ENCODE results near the gene FAM9A.

FAM9A gene

DNA sequence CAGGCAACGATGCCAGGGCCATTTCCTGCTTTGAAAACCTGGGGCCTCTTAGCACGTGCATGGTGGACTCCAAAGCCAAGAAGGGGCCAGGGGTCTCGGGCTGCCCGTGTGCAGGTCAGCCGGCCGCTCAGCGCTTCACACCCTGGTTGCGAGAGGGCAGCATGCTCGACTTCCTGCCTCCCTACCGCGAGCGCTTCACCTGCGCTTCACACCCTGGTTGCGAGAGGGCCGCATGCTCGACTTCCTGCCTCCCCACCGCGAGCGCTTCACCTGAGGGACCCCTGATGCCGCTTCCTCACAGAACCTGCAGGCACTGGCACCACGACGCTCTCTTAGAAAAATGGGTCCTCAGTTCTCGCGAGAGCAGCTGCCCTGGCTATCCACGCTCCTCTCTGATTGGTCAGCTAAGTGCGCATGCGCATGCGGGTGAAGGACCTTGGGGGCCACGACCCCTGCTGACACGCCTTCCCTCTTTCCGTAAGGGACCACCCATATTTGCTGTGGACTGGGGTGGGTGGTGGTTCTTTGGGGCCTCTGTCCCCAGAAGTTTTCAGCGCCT lies at the start of gene FAM9A:
Gene FAM9A, minus strand, starts transcription at position 343 of the 559 bp plus-strand sequence. CDS start 1,212 bp downstream, outside the sequence.
- DNase-seq: no peak

DNA sequence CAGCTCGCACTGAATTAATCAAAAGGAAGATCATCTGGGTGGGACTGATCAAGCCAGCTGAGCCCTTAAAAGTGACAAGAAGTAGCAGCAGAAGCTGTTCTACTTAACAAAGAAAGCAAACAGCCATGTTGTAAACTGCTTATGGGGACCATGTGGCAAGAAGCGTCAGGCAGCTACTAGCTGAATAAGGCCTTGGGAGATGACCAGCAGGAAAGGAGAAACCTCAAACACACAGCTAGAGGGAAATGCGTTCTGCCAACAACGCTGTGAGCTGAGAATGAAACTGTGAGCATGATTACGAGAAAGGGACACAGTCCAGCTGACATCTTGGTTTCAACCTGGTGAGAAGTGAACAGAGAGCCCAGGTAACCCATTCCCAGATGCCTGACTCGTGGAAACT lies 49.3 kb upstream of the FAM9A start:
- DNase-seq: no peak

GRCh38 chrX:8849945-8850344 lies 48.8 kb upstream of the FAM9A start:
- no peak for DNase-seq

- no peak for DNase-seq
Measured at GRCh38 chrX:8849458-8849857, 48.3 kb upstream of the FAM9A start.

DNA sequence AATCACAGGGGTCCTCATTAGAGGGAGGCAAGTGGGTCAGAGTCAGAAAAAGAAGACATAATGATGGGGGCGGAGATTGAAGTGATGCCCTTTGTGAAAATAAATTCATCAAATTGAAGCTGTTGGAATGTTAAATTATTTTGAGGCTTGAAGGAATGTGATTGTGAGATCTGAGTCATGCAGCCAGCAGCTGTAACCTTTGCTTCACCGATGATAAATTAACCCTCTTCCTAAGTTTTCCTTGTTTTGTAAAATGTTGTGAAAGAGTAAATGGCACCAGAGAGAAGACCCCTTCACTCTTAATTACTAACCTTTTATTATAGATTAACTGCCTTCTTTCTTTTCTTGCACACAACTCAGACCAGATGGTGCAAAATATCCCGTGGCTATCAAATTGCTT lies 47.7 kb upstream of the FAM9A start:
- DNase-seq: no peak

- no peak for DNase-seq
Measured at GRCh38 chrX:8848441-8848840, 47.3 kb upstream of the FAM9A start.

- DNase-seq: no peak
Measured at GRCh38 chrX:8847360-8847759, 46.2 kb upstream of the FAM9A start.

GRCh38 chrX:8846266-8846665 lies 45.1 kb upstream of the FAM9A start:
- DNase-seq: peak in 1 of 58 donors; percentile 0

- DNase-seq: no peak
Measured at GRCh38 chrX:8845469-8845868, 44.3 kb upstream of the FAM9A start.

GRCh38 chrX:8845060-8845459 lies 43.9 kb upstream of the FAM9A start:
- DNase-seq: no peak

DNA sequence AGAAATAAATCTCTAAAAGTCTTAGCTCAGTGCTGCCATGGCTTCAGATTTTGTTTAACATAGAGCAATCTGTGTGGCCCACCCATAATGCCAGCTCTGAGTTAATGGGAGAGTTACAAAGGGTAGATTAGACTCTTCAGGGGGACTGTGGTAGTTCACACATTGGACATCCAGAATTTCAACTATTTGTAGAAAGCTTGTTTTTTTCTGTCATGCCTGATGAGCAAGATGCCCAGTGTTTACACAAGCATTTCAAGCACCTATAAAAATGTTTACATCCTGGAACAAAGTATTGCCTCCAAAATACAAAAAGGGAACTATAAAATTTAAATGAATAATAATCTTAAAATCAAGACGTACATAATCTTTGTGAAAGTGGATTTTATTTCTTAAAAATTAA lies 43.0 kb upstream of the FAM9A start:
- no peak for DNase-seq

DNA sequence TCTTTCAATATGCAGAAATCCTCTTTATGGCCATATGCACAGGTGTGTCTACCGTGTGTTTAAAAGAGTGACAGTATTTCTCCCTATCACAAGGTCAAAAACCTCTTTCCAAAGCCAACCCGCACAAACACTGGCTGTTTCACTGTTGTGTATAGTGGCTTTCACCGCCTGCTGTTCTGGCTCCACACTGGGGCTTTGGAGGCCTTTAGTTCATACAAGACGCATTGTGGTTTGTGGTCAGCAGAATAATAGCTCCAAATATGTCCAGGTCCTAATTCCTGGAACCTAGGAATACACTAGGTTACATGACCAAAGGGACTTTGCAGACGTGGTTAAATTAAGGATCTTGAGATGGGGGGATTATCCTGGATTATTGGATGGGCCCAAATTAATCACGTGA lies 40.7 kb upstream of the FAM9A start:
- no peak for DNase-seq

GRCh38 chrX:8834392-8834791 lies 33.2 kb upstream of the FAM9A start:
- DNase-seq: no peak

GRCh38 chrX:8832582-8833378 lies 31.6 kb upstream of the FAM9A start:
- no peak for DNase-seq

- DNase-seq: no peak
Measured at GRCh38 chrX:8823698-8824097, 22.5 kb upstream of the FAM9A start.

DNA sequence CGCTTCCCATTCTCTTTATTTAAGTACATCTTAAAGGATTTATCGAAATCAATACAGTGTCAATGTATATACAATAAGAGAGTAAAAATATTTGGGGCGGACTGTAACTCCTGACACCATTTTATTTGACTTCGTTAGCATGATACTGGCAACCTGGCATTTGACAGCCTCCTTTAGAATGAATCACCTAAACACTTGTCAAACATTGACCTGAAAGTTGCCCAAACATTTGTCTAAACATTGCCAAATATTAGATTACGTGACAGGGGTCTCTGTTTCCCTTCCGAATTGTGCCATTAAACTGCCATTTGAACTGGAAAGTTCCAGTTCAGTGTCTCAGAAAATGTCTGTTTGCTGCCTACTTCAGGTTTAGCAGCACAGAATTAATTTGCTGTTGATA lies 20.8 kb upstream of the FAM9A start:
- DNase-seq: no peak

GRCh38 chrX:8820910-8821527 lies 19.8 kb upstream of the FAM9A start:
- peak in 1 of 58 donors; percentile 2 for DNase-seq

GRCh38 chrX:8815460-8816065 lies 14.4 kb upstream of the FAM9A start:
- peak in 3 of 58 donors; percentile 0 to 1 (median 0) for DNase-seq

- no peak for DNase-seq
Measured at GRCh38 chrX:8813036-8813435, 11.9 kb upstream of the FAM9A start.

- no peak for DNase-seq
Measured at GRCh38 chrX:8811611-8812010, 10.4 kb upstream of the FAM9A start.

GRCh38 chrX:8808661-8809060 lies 7.5 kb upstream of the FAM9A start:
- no peak for DNase-seq

DNA sequence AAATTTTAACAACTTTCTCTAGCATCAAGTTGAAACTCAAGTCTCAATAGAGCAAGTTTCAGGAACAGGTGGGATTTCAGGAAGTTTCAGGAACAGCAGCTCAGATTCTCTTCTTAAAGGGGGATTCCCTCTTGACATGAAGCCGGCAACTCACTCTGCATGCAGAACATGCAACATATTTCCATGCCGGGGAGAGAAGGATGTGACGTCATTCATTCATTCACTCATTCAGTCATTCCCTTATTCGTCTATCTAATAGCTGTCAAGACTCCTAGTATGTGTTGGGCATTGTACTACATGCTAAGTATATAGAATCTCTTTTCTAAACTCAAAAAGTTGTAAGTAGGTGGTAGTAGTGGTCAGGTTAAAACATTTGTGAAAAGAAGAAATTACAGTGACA lies 4.8 kb upstream of the FAM9A start:
- no peak for DNase-seq

All from anterior cingulate cortex (tissue), 58 donors.